Mesodermal cell (in vitro differentiated cells): ENCODE measurements around the gene IPCEF1.
A peak's percentile ranks its signal among the peaks of the same experiment; 100 is the strongest.

ENCODE experiments used
- H3K27ac ChIP-seq: 2 replicates; pipeline ENCODE4 v1.7.0; 2013; ENCODE audit warnings: mild to moderate bottlenecking, low read depth, low read length, moderate library complexity; ENCODE audit not compliant: severe bottlenecking
- H3K36me3 ChIP-seq: 2 replicates; pipeline ENCODE4 v1.7.1; 2013; ENCODE audit warnings: mild to moderate bottlenecking, low read length, moderate library complexity; ENCODE audit not compliant: control insufficient read depth, insufficient read depth
- H3K4me1 ChIP-seq: one replicate; pipeline ENCODE4 v1.7.1; 2013; ENCODE audit warnings: mild to moderate bottlenecking, low read length; ENCODE audit not compliant: insufficient read depth, control insufficient read depth, poor library complexity, severe bottlenecking
- H3K4me3 ChIP-seq: 2 replicates; pipeline ENCODE4 v1.7.0; 2013; ENCODE audit warnings: low read length, control low read depth, mild to moderate bottlenecking; ENCODE audit not compliant: insufficient read depth, poor library complexity, severe bottlenecking; ENCODE audit errors: extremely low read depth
- H3K9me3 ChIP-seq: 2 replicates; pipeline ENCODE4 v1.7.1; 2013; ENCODE audit warnings: mild to moderate bottlenecking, low read length, moderate library complexity; ENCODE audit not compliant: control insufficient read depth
- WGBS, 2 experiments: methylation state at CpG; one replicate each; pipeline ENCODE4 v1.1.5; 2013; ENCODE audit warnings: missing lambda C conversion rate in 2 of 2; ENCODE audit not compliant: insufficient coverage in 2 of 2; 5-methylcytosine and 5-hydroxymethylcytosine counted together

IPCEF1 gene

DNA sequence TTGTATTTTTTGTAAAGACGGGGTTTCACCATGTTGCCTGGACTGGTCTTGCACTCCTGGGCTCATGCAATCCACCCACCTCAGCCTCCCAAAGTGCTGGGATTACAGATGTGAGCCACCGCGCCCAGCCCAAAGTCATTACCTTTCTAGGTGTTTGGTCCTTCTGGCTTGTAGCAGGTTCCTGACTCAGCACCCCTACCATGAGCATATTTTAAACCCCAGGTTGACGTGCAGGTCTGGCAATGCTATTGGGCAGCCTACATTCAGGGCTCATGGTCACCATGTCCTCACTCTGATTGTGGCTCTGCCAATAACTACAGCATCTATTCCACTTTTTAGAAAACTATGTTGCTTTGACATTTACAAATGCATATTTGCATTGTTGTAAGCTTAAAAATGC lies 59.4 kb downstream of the IPCEF1 start:
- no peak overlapping the region for H3K4me3 ChIP-seq
- no peaks in the 10 kb centered on the region for H3K9me3 ChIP-seq
- 92 to 100% methylated on average over 1 to 4 of the region's 4 CpGs for WGBS, 2 experiments
- no peaks in the 10 kb centered on the region for H3K36me3 ChIP-seq
- no peak overlapping the region for H3K27ac ChIP-seq
- peaks cover 17% of the 10 kb centered on the region for H3K4me1 ChIP-seq

DNA sequence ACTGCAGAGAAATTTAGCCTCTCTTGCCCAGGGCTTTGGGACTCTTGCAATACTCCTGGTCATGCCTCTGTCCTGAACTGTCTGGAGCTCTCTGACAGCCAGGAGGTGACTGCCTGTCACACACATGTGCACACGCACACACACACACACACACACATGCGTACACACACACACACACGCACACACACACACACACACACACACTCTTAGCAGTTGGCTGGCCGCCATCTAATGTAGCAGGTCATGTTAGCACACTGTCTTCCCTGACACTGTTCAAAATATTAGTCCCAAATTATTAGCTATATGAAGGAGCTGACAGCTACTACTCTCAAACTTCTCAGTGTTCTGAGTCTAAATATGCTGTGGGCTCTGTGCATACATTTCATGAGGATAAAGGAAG lies 60.9 kb downstream of the IPCEF1 start:
- 55 to 67% methylated on average over 3 to 4 of the region's 4 CpGs for WGBS, 2 experiments
- no peaks in the 10 kb centered on the region for H3K36me3 ChIP-seq
- no peak overlapping the region for H3K4me3 ChIP-seq
- H3K9me3 ChIP-seq: no peaks in the 10 kb centered on the region
- no peak overlapping the region for H3K27ac ChIP-seq
- H3K4me1 ChIP-seq: peaks cover 12% of the 10 kb centered on the region

DNA sequence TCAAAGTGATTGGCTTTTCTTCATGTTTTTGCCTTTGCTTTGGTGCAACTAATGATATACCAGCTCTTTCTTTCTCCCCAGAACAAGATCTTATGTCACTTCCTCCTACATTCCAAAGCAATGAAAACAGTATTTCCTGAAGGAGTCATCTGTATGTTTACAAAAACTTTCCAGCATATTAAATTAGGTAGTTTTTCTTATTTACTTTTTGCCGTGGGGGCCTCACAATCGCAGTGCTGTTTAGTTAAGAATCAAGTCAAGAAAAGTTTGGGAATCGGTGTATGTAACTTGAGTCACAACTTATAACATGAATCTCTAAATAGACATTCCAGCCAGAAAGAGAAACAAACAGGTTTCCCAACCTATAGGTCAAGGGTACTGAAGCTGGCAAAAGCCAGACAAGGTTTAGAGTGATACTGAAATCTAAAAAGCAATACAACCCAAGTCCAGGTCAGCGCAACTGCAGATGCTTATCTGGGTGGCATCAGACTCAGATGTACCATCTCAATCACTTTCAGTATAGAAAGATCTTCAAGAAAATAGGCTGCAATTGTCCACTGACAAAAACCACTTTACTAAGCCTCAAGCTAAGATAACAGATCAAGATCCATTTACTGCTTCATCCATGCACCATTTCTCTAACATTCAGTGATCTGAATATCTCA lies 63.6 kb downstream of the IPCEF1 start:
- 83 to 100% methylated on average over 1 of the region's 4 CpGs for WGBS, 2 experiments
- Histone ChIP-seq H3K4me3 (no peak overlapping the region), H3K36me3 (no peaks in the 10 kb centered on the region), H3K27ac (peak overlapping the region; percentile 92), H3K9me3 (no peaks in the 10 kb centered on the region), H3K4me1 (peaks cover 12% of the 10 kb centered on the region)

DNA sequence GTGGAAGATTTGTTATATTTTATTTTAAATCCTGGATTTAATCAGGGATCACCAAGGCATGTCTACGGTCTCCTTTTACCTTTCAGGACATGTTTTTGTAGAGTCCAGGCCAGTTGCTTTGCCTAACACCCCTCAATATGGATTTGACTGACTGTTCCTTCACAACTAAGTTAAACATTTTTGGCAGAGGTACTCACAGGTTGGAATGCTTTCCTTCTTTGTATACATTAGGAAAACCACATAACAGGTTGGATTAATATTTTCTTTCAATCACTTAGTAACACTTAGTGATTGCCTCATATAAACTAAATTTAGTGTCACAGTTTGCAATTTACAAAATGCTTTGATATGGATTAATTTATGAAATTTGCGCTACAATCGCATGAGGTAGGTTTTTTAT lies 64.5 kb downstream of the IPCEF1 start:
- WGBS, 2 experiments: no CpG with 5 or more reads among the region's 3 CpGs
- Histone ChIP-seq H3K4me1 (peaks cover 12% of the 10 kb centered on the region), H3K4me3 (no peak overlapping the region), H3K9me3 (no peaks in the 10 kb centered on the region), H3K27ac (peak overlapping the region; percentile 92), H3K36me3 (no peaks in the 10 kb centered on the region)

DNA sequence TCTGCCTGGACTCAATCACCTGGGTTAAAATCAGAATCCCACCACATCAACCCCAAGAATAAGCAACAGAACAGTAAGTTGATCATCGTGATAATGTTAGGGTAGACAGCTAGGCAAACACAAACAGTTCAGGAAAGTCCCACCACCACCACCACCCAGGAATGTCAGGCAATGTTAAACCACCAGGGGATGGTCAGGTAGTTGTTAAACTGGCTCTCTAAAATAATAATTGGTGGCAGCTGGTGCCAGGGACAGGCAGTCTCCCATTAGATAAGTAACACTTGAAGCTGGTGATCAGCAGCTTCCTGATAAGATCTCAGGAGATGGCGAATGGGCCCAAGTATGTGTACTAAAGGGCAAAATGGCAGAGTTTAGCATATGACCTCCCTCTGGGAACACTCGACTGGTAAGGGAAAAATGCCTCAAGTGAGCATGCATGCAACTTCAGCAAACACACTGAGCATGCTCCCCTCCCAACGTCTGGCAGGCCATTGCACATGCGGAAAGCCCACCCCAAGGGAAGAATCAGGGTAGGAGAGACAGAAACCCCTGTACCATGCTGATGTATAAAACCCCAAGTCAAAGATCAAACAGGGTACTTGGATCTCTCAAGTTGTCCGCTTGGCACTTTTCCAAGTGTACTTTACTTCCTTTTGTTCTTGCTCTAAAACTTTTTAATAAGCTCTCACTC lies 66.6 kb downstream of the IPCEF1 start:
- no peaks in the 10 kb centered on the region for H3K36me3 ChIP-seq
- 83 to 93% methylated on average over 3 to 4 of the region's 6 CpGs for WGBS, 2 experiments
- H3K27ac ChIP-seq: no peak overlapping the region
- H3K4me1 ChIP-seq: peaks cover 12% of the 10 kb centered on the region
- H3K4me3 ChIP-seq: no peak overlapping the region
- no peaks in the 10 kb centered on the region for H3K9me3 ChIP-seq

DNA sequence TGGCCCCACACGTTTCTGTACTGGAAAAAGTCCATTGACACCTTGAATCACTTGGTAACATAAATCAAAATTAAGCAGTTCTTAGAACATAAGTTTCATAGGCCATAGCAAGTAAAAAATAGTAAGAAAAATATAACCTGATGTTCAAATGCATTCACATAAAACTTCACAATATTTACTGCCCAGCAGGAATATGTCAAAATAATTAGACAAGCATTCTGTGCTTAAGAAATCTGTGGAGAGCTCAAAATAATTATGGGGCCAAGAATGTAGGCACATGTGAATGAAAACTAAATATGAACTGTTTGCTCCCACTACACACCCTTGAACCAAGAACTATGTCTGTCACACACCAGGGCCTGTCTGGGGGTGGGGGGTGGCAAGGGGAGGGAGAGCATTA lies 70.8 kb downstream of the IPCEF1 start:
- no peaks in the 10 kb centered on the region for H3K36me3 ChIP-seq
- no peak overlapping the region for H3K4me3 ChIP-seq
- H3K27ac ChIP-seq: no peak overlapping the region
- peaks cover 2% of the 10 kb centered on the region for H3K9me3 ChIP-seq
- WGBS, 2 experiments: no CpG with 5 or more reads among the region's 1 CpG
- no peaks in the 10 kb centered on the region for H3K4me1 ChIP-seq

DNA sequence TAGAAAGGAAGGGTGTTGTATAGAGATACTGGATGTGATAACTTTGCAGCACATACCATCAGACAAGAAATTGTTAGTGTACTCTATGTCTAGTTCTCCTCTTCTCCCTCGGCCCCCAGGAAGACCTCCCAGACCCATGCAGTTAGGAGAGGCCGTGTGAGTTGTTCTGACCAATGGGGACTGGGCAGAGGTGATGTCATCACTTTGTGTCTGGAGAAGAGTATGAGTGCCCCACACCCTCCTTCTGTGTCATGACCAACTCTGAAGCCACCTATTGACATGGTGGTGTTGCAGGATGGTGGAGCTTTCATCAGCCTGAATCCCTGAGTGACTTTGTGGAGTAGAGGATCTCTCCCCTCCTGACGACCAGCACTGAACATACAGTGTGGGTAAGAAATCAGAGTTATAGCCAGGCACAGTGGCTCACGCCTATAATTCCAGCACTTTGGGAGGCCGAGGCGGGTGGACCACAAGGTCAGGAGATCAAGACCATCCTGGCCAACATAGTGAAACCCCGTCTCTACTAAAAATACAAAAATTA lies 72.2 kb downstream of the IPCEF1 start:
- Histone ChIP-seq H3K4me1 (no peaks in the 10 kb centered on the region), H3K27ac (no peak overlapping the region), H3K4me3 (no peak overlapping the region), H3K36me3 (no peaks in the 10 kb centered on the region), H3K9me3 (peaks cover 2% of the 10 kb centered on the region)
- WGBS, 2 experiments: 86 to 89% methylated on average over 1 to 5 of the region's 7 CpGs

DNA sequence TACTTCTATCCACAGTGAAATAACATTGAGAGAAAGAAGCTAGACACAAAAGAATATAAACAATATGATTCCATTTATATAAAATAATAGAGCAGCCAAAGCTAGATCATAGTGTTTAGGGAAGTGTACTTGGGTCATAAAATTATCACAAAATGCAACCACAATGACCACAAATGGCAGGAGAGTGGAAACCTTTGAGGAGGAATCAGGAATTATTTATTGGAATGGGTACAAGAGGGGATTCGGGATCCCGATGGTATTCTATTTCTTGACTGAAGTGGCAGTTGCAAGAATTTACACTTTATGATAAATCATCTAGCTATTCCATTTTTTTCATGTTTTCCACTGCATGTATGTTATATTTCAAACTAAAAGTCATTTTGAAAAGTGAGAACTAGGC lies 76.1 kb downstream of the IPCEF1 start:
- H3K4me3 ChIP-seq: no peak overlapping the region
- no peak overlapping the region for H3K27ac ChIP-seq
- no CpG with 5 or more reads among the region's 2 CpGs for WGBS, 2 experiments
- peaks cover 2% of the 10 kb centered on the region for H3K9me3 ChIP-seq
- no peaks in the 10 kb centered on the region for H3K4me1 ChIP-seq
- H3K36me3 ChIP-seq: no peaks in the 10 kb centered on the region

DNA sequence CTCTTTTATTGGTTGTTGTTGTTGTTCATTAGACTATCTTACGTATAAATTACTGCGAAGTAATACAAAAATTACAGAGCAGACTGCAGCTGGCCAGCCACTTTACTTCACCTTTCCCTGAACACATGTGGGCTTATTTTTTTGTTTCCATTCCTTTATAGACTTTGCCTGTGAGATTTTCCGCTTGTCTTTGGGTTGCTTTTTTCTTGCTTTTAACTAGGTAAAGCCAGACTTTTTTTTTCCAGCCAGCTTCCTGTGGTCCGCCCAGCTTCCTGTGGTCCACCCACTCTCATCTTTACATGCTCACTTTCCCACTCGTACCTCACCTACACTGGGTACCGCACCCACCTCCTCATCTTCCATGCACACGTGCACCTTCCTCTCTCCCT lies 79.0 kb downstream of the IPCEF1 start:
- H3K4me1 ChIP-seq: no peaks in the 10 kb centered on the region
- H3K36me3 ChIP-seq: no peaks in the 10 kb centered on the region
- no peak overlapping the region for H3K4me3 ChIP-seq
- H3K9me3 ChIP-seq: peaks cover 1% of the 10 kb centered on the region
- WGBS, 2 experiments: 89 to 97% methylated on average over 4 to 7 of the region's 7 CpGs
- H3K27ac ChIP-seq: no peak overlapping the region

DNA sequence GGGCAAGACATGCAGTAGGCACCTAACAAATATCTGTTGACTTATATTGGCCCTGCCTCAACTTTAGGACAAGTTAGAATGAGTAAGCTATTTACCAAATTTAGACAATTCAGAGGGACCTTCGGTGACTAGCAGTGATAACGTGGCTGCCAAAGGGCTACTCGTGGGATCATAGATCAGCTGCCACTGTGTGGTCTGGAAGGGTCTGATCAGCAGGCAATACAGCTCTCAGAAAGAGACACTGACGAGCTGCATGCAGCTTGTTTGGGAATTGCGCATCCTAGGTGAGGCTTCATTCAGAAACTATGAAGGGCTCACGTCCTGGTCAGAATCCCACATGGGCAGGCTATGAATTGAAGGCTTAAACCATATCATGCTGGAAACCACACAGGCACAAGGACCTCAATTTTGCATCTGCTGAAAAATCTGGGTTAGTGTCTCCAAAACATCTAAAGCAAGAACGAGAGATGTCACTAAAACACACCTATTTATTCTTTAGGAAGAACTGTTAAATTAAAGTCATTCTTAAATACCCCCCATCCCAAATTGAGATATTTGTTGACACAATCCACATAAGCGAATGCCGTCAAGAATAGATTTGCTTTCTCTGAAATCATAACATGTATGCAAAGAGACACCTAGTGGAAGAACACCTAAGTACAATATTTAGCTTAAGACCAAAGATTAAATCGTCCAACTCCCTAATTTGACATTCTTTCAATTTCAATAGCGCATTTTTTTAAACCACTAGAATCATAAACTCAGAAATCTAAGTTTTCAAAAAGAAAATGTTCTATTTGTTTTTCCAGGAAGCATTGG lies 79.6 kb downstream of the IPCEF1 start:
- Histone ChIP-seq H3K27ac (no peak overlapping the region), H3K36me3 (no peaks in the 10 kb centered on the region), H3K9me3 (no peaks in the 10 kb centered on the region), H3K4me1 (no peaks in the 10 kb centered on the region), H3K4me3 (no peak overlapping the region)
- 84 to 87% methylated on average over 6 to 9 of the region's 11 CpGs for WGBS, 2 experiments
